GM19395 (cell line): Measurements from ENCODE around the gene FANK1.
"Not testable (repeated sequence)": the region's sequence is repeated elsewhere in the genome, so short reads cannot be mapped to it uniquely, and the experiment has no call there.

Experiments
- ATAC-seq: cut with Tn5 transposase; IDR thresholded peaks from one replicate; pipeline ENCODE4 v1.9.1; 2021; ENCODE audit warnings: mild to moderate bottlenecking, moderate library complexity; ENCODE audit not compliant: unreplicated experiment

The FANK1 gene

GRCh38 chr10:126016882-126017281, 120.5 kb downstream of the FANK1 start:
- ATAC-seq, result no peak

GRCh38 chr10:126017961-126018560, 121.7 kb downstream of the FANK1 start:
- ATAC-seq, result no peak

GRCh38 chr10:126021833-126022500, 125.6 kb downstream of the FANK1 start:
- no peak for ATAC-seq

- ATAC-seq, result no peak
Measured at GRCh38 chr10:126022841-126023240, 126.5 kb downstream of the FANK1 start.

GRCh38 chr10:126027692-126028091, 131.3 kb downstream of the FANK1 start:
- no peak for ATAC-seq

GRCh38 chr10:126029999-126030398, 133.6 kb downstream of the FANK1 start:
- ATAC-seq, result no peak

GRCh38 chr10:126034586-126034985, 138.2 kb downstream of the FANK1 start:
- ATAC-seq, result no peak

- no peak for ATAC-seq
Measured at GRCh38 chr10:126036515-126036914, 140.2 kb downstream of the FANK1 start.

- no peak for ATAC-seq
Measured at GRCh38 chr10:126037946-126038345, 141.6 kb downstream of the FANK1 start.

- ATAC-seq, result no peak
Measured at GRCh38 chr10:126041117-126041516, 144.8 kb downstream of the FANK1 start.

- ATAC-seq, result peak; percentile 99
Measured at GRCh38 chr10:126041804-126042231, 145.5 kb downstream of the FANK1 start.

- peak; percentile 5 for ATAC-seq
Measured at GRCh38 chr10:126042354-126042753, 146.0 kb downstream of the FANK1 start.

- ATAC-seq, result no peak
Measured at GRCh38 chr10:126042906-126043305, 146.5 kb downstream of the FANK1 start.

GRCh38 chr10:126043389-126043788, 147.0 kb downstream of the FANK1 start:
- no peak for ATAC-seq

GRCh38 chr10:126045861-126046260, 149.5 kb downstream of the FANK1 start:
- no peak for ATAC-seq

- no peak for ATAC-seq
Measured at GRCh38 chr10:126046831-126047230, 150.5 kb downstream of the FANK1 start.

GRCh38 chr10:126047749-126048148, 151.4 kb downstream of the FANK1 start:
- ATAC-seq, result not testable (repeated sequence)

- ATAC-seq, result no peak
Measured at GRCh38 chr10:126049759-126050700, 153.7 kb downstream of the FANK1 start.

GRCh38 chr10:126052171-126052570, 155.8 kb downstream of the FANK1 start:
- ATAC-seq, result no peak

GRCh38 chr10:126054191-126054590, 157.8 kb downstream of the FANK1 start:
- no peak for ATAC-seq

GRCh38 chr10:126057494-126057893, 161.1 kb downstream of the FANK1 start:
- ATAC-seq, result no peak

- no peak for ATAC-seq
Measured at GRCh38 chr10:126058104-126058503, 161.7 kb downstream of the FANK1 start.
